ENCODE measurements around the gene CCR5AS.
"Not testable (repeated sequence)": the region's sequence is repeated elsewhere in the genome, so short reads cannot be mapped to it uniquely, and the experiment has no call there.

Gene CCR5AS

DNA sequence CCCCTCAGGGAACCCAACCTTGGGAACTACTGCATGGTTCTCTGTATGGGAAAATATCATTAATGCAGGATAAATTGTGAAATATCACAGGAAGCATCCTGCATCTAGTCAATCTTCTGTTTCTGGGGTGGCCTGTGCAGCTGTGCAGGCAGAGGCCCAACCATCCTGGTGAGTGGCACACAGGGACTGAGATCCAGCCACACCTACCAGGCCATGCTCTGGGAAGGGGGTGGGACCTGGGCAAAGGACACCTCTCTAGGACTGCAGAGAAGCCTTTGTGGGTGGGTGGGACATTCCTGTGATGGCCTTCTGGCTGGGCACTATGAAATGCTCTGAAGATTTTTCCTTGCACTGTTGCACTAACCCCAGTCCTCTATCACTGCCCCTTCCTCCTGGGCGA lies 27.0 kb upstream of the CCR5AS start:
- no peak for DNase-seq (ENCODE audit: low spot score)
- Mint-ChIP-seq H3K27ac (no peak overlapping the region), H3K4me1 (no peaks in the 10 kb centered on the region), H3K36me3 (peaks cover 31% of the 10 kb centered on the region), H3K9me3 (peaks cover 38% of the 10 kb centered on the region), H3K4me3 (no peak overlapping the region), H3K27me3 (ENCODE audit: low read depth) (peaks cover 6% of the 10 kb centered on the region; the same call in 1 of the 2 replicates)
- POLR2A ChIA-PET = no interaction called here
- CTCF ChIA-PET = no interaction called here
- no peak for ATAC-seq
- TF ChIP-seq, protein P1, sequence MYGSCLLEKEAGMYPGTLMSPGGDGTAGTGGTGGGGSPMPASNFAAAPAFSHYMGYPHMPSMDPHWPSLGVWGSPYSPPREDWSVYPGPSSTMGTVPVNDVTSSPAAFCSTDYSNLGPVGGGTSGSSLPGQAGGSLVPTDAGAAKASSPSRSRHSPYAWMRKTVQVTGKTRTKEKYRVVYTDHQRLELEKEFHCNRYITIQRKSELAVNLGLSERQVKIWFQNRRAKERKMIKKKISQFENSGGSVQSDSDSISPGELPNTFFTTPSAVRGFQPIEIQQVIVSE (CRISPR knock-in tag; IDR thresholded peaks at IDR 0.05; ENCODE audit: borderline replicate concordance) = no peak
- TF ChIP-seq ZNF219 (CRISPR knock-in tag; IDR thresholded peaks at IDR 0.05; ENCODE audit: borderline replicate concordance) = no peak

DNA sequence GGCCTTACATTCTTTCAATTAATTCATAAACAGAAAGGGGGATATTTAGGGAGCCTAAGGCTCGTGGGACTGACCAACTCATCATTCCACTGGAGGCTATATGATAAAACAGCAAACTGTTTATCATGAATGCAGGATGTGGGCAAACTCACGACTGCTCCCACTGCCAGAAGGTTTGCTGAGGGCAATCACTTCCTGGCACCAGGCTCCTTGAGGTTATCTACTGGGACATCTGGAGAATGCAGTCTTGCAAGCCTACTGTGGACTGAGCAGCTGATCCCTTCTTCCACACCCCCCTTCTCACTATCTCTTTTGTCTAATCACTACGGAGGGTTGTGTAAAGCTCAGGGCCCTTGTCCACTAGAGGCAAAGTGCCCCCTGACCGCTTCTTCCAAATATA lies 26.3 kb upstream of the CCR5AS start:
- peaks cover 31% of the 10 kb centered on the region for H3K36me3 Mint-ChIP-seq
- H3K27me3 Mint-ChIP-seq (ENCODE audit: low read depth); H3K4me1 Mint-ChIP-seq; H3K4me3 Mint-ChIP-seq; DNase-seq (ENCODE audit: low spot score); ATAC-seq; H3K27ac Mint-ChIP-seq; POLR2A ChIA-PET: not testable (repeated sequence)
- H3K9me3 Mint-ChIP-seq = peaks cover 38% of the 10 kb centered on the region
- CTCF ChIA-PET = interaction anchor here (0.7 kb wide), 1 partner anchor 17 kb away, joined by 3 read pairs; no protein-coding TSS in a partner anchor

DNA sequence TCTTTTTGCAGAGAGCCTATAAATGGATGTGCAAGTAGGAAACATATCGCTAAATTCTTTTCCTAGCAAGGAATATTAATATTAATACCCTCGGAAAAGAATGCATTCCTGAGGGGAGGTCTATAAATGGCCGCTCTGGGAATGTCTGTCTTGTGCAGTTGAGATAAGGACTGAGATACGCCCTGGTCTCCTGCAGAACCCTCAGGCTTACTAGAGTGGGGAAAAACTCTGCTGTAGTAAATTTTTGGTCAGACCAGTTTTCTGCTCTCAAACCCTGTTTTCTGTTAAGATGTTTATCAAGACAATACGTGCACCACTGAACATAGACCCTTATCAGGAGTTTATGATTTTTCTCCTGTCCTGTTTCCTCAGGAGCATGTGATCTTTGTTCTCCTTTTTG lies 25.0 kb upstream of the CCR5AS start:
- Mint-ChIP-seq H3K9me3 (peaks cover 38% of the 10 kb centered on the region), H3K36me3 (peaks cover 31% of the 10 kb centered on the region)
- CTCF ChIA-PET; H3K27ac Mint-ChIP-seq; H3K27me3 Mint-ChIP-seq (ENCODE audit: low read depth); POLR2A ChIA-PET; H3K4me1 Mint-ChIP-seq; H3K4me3 Mint-ChIP-seq; ATAC-seq; DNase-seq (ENCODE audit: low spot score): not testable (repeated sequence)

DNA sequence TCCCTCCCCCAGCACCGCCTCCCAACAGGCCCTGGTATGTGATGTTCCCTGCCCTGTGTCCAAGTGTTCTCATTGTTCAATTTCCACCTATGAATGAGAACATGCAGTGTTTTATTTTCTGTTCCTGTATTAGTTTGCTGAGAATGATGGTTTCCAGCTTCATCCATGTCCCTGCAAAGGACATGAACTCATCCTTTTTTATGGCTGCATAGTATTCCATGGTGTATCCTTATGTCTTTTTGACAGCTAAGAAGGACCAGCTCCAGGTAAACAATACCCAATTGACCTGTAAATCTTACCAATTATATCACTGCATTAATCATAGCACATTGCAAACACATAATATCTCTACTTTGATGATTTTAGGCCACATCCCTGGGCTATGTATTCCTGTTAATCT lies 24.0 kb upstream of the CCR5AS start:
- CTCF ChIA-PET; POLR2A ChIA-PET; H3K27me3 Mint-ChIP-seq (ENCODE audit: low read depth); ATAC-seq; DNase-seq (ENCODE audit: low spot score); H3K4me3 Mint-ChIP-seq; H3K27ac Mint-ChIP-seq; H3K4me1 Mint-ChIP-seq: not testable (repeated sequence)
- peaks cover 31% of the 10 kb centered on the region for H3K36me3 Mint-ChIP-seq
- peaks cover 38% of the 10 kb centered on the region for H3K9me3 Mint-ChIP-seq

DNA sequence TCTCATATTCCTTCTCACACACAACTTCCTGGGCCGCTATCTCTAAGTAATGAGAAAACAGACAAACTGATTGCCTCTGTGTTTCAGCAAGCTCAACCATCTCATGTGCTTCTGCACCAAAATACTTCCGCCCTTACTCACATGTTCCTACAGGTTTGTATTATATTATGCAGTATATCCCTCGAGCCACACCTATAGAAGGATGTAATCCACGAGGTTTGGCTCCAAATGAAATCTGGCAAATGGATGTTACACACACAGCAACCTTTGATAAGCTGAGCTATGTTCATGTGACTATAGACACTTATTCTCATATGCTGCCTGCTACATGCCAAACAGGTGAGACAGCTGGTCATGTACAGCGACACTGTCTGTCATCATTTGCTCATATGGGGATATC lies 22.8 kb upstream of the CCR5AS start:
- ATAC-seq (no peak), DNase-seq (ENCODE audit: low spot score) (no peak)
- TF ChIP-seq FOXJ3 (CRISPR knock-in tag; IDR thresholded peaks at IDR 0.05; ENCODE audit: borderline replicate concordance) (no peak), CREM (CRISPR knock-in tag; IDR thresholded peaks at IDR 0.05) (no peak), FOXP1 (CRISPR knock-in tag; IDR thresholded peaks at IDR 0.05; ENCODE audit: borderline replicate concordance) (no peak), TP53 (CRISPR knock-in tag; IDR thresholded peaks at IDR 0.05) (no peak)
- TF ChIP-seq, protein P2, sequence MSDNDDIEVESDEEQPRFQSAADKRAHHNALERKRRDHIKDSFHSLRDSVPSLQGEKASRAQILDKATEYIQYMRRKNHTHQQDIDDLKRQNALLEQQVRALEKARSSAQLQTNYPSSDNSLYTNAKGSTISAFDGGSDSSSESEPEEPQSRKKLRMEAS (CRISPR knock-in tag; IDR thresholded peaks at IDR 0.05) = no peak
- TF ChIP-seq, protein P1 (CRISPR knock-in tag; IDR thresholded peaks at IDR 0.05; ENCODE audit: borderline replicate concordance) = no peak
- TF ChIP-seq, protein P3, sequence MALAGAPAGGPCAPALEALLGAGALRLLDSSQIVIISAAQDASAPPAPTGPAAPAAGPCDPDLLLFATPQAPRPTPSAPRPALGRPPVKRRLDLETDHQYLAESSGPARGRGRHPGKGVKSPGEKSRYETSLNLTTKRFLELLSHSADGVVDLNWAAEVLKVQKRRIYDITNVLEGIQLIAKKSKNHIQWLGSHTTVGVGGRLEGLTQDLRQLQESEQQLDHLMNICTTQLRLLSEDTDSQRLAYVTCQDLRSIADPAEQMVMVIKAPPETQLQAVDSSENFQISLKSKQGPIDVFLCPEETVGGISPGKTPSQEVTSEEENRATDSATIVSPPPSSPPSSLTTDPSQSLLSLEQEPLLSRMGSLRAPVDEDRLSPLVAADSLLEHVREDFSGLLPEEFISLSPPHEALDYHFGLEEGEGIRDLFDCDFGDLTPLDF (CRISPR knock-in tag; IDR thresholded peaks at IDR 0.05) = no peak
- TF ChIP-seq, protein P4, sequence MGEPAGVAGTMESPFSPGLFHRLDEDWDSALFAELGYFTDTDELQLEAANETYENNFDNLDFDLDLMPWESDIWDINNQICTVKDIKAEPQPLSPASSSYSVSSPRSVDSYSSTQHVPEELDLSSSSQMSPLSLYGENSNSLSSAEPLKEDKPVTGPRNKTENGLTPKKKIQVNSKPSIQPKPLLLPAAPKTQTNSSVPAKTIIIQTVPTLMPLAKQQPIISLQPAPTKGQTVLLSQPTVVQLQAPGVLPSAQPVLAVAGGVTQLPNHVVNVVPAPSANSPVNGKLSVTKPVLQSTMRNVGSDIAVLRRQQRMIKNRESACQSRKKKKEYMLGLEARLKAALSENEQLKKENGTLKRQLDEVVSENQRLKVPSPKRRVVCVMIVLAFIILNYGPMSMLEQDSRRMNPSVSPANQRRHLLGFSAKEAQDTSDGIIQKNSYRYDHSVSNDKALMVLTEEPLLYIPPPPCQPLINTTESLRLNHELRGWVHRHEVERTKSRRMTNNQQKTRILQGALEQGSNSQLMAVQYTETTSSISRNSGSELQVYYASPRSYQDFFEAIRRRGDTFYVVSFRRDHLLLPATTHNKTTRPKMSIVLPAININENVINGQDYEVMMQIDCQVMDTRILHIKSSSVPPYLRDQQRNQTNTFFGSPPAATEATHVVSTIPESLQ (CRISPR knock-in tag; IDR thresholded peaks at IDR 0.05) = no peak
- Mint-ChIP-seq H3K4me1 (0 out of 2 replicates have a peak, but pooled peaks cover 3% of the 10 kb centered on the region), H3K27ac (no peak overlapping the region), H3K9me3 (peaks cover 38% of the 10 kb centered on the region), H3K4me3 (no peak overlapping the region), H3K27me3 (ENCODE audit: low read depth) (peaks cover 6% of the 10 kb centered on the region; the same call in 1 of the 2 replicates), H3K36me3 (peaks cover 31% of the 10 kb centered on the region)
- ChIA-PET CTCF (interaction anchor here (1.0 to 2.0 kb wide), 6 partner anchors 14 to 221 kb away, joined by 3 to 5 read pairs (median 4); partner anchors contain the start of genes CCR1 and CCR5), POLR2A (no interaction called here)
